NT2/D1 (cell line): ENCODE data around the gene UBXN10.

Experiments
- YY1 ChIP-seq: IDR thresholded peaks from 2 replicates; pipeline ENCODE4 v1.6.1; 2011; ENCODE audit not compliant: insufficient read length, insufficient read depth
- ZNF274 ChIP-seq: IDR thresholded peaks from 2 replicates; pipeline ENCODE4 v1.6.1; 2011; ENCODE audit warnings: mild to moderate bottlenecking, low read depth, low read length

DNA sequence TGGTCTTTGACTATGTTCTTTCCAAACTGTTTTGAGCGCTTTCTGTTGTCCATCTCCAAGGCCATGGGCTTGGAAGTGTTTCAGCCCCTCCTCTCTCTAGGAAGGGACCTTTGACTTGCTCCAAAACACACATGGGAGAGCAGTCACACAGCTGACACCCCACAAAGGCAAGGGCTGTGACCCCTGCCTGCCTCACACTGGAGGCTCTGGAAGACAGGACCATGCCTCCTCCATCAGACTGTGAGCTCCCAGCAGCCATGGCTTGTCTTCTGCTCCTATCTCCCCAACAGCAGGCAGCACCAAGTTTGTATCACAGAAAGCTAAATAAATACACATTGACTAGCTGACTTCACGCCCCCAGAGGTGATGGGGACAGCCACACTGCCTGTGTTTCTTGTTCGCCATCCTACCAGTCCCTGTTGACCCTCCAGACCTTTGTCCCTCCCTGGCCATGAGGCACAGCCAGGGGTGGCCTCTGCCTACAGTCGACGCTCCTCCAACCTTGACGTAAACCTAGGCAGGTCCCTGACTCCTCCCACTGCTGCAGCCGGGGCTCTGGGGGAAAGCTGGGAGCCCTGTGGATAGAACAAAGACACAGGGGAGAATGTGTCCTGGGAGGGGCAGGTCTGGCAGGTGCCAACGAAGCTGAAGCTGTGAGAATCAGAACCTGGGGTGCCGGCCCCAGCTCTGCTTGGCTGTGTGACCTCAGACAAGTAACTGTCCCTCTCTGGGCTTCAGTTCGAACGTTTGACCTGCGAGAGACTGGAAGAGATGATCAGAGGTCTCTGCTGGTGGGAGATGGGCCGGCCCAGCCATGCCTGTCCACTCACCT lies 41.9 kb upstream of the UBXN10 start:
- TF ChIP-seq YY1, result no peak
- no peak for TF ChIP-seq ZNF274
